ENCODE results near the gene PRKCQ. TPM values are rescaled to one million over a fixed set of nuclear protein-coding genes. Genes with fewer than 3 reads are reported as not detected.

Gene PRKCQ
- polyA plus RNA-seq, 4 donors = 14.0 to 17.1 (median 14.2) TPM

GRCh38 chr10:6416892-6417512 lies 163.1 kb downstream of the PRKCQ start:
- DNase-seq (ENCODE audit: low read depth in 4 of 4, low spot score in 2 of 4) = peak in 3 of 4 donors; percentile 49 to 68 (median 59)

- DNase-seq (ENCODE audit: low read depth in 4 of 4, low spot score in 2 of 4) = no peak
These were observed 168.6 kb downstream of the PRKCQ start for GRCh38 chr10:6411436-6411835.

- no peak for DNase-seq (ENCODE audit: low read depth in 4 of 4, low spot score in 2 of 4)
These were observed 169.2 kb downstream of the PRKCQ start for GRCh38 chr10:6410830-6411229.

- peak in 2 of 4 donors; percentile 34 to 47 for DNase-seq (ENCODE audit: low read depth in 4 of 4, low spot score in 2 of 4)
These were observed 170.0 kb downstream of the PRKCQ start for GRCh38 chr10:6409971-6410643.

- DNase-seq (ENCODE audit: low read depth in 4 of 4, low spot score in 2 of 4) = no peak
These were observed 171.3 kb downstream of the PRKCQ start for GRCh38 chr10:6408799-6409198.

- DNase-seq (ENCODE audit: low read depth in 4 of 4, low spot score in 2 of 4) = no peak
These were observed 172.9 kb downstream of the PRKCQ start for GRCh38 chr10:6407034-6407721.

- no peak for DNase-seq (ENCODE audit: low read depth in 4 of 4, low spot score in 2 of 4)
These were observed 173.6 kb downstream of the PRKCQ start for GRCh38 chr10:6406220-6407033.

- no peak for DNase-seq (ENCODE audit: low read depth in 4 of 4, low spot score in 2 of 4)
These were observed 174.4 kb downstream of the PRKCQ start for GRCh38 chr10:6405713-6406112.

GRCh38 chr10:6404127-6405072 lies 175.7 kb downstream of the PRKCQ start:
- no peak for DNase-seq (ENCODE audit: low read depth in 4 of 4, low spot score in 2 of 4)

GRCh38 chr10:6402960-6403359 lies 177.1 kb downstream of the PRKCQ start:
- no peak for DNase-seq (ENCODE audit: low read depth in 4 of 4, low spot score in 2 of 4)

GRCh38 chr10:6402349-6402709 lies 177.7 kb downstream of the PRKCQ start:
- DNase-seq (ENCODE audit: low read depth in 4 of 4, low spot score in 2 of 4) = no peak

GRCh38 chr10:6401558-6402348 lies 178.3 kb downstream of the PRKCQ start:
- DNase-seq (ENCODE audit: low read depth in 4 of 4, low spot score in 2 of 4) = peak in 3 of 4 donors; percentile 80 to 89 (median 86)

- no peak for DNase-seq (ENCODE audit: low read depth in 4 of 4, low spot score in 2 of 4)
These were observed 179.1 kb downstream of the PRKCQ start for GRCh38 chr10:6400821-6401465.

- no peak for DNase-seq (ENCODE audit: low read depth in 4 of 4, low spot score in 2 of 4)
These were observed 179.7 kb downstream of the PRKCQ start for GRCh38 chr10:6400331-6400730.

GRCh38 chr10:6399879-6400278 lies 180.2 kb downstream of the PRKCQ start:
- DNase-seq (ENCODE audit: low read depth in 4 of 4, low spot score in 2 of 4) = no peak

- no peak for DNase-seq (ENCODE audit: low read depth in 4 of 4, low spot score in 2 of 4)
These were observed 180.8 kb downstream of the PRKCQ start for GRCh38 chr10:6399231-6399741.

- no peak for DNase-seq (ENCODE audit: low read depth in 4 of 4, low spot score in 2 of 4)
These were observed 181.7 kb downstream of the PRKCQ start for GRCh38 chr10:6398399-6398798.

GRCh38 chr10:6396652-6397051 lies 183.4 kb downstream of the PRKCQ start:
- no peak for DNase-seq (ENCODE audit: low read depth in 4 of 4, low spot score in 2 of 4)

Measured in left renal cortex interstitium (tissue), 4 donors.